ENCODE data around the gene STARD5. TPM values are rescaled to one million over a fixed set of nuclear protein-coding genes. Genes with fewer than 3 reads are reported as not detected.

The STARD5 gene
- polyA plus RNA-seq, 3 donors: 3.3 to 5.7 (median 5.3) TPM

GRCh38 chr15:81297603-81298575 lies 26.1 kb downstream of the STARD5 start:
- DNase-seq (ENCODE audit: extremely low read depth in 1 of 11, low read depth in 9 of 11, low spot score in 4 of 11): no peak

DNA sequence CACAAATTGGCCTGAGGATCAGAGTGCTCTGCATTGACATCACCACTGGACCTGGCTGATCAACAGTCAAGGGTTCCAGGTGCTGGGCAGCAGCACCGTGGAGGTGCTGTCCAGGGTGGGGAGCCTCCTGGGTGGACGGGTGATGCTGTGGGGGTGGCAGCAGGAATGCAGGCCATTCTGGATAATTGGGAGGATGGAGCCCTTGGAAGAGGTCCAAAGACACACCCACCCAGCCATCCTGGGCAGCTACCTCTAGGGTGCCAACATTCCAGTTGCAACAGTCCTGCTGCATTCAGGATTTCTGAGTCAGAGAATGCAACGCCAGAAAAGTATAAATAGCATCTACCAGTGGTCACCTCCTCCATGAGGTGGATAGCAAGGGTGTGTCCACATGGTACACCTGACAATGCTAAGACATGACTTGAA lies 26.8 kb downstream of the STARD5 start:
- DNase-seq (ENCODE audit: extremely low read depth in 1 of 11, low read depth in 9 of 11, low spot score in 4 of 11): no peak

DNA sequence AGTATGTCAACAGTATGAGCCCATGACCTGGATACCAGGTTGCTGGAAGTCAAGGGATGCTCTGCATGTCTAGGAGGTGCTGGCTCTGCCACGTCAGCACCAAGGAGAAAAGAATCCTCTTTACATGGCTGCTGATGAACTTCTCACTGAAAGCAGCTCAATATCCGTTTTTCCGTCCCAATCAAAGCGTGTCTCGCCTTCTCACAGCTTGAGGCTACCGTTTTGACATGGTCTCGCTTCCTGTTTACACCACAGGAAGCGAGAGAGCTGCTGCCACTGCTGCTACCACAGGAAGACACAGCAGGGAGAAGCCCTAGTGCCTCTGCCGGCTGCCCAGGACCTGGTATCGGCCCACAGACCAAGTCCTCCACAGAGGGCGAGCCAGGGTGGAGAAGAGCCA lies 27.3 kb downstream of the STARD5 start:
- no peak for DNase-seq (ENCODE audit: extremely low read depth in 1 of 11, low read depth in 9 of 11, low spot score in 4 of 11)

DNA sequence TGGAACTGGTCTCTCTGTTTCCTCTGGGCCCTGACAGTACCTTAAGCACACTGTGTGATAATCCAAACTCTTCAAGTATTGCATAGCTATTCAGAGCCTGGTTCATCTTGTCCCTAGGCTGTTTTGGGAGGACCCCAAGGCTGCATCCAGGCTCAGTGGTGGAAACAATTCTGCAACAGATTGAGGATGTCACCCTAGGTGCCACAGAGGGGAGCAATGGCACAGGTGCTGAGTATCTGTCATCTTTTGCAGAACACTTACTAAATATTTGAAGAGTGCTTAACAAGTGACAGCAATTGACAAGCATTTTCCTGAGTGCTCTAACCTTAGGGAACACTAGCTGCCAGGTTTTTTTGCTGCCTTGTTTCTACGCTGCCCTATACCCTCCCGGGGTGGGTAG lies 27.8 kb downstream of the STARD5 start:
- DNase-seq (ENCODE audit: extremely low read depth in 1 of 11, low read depth in 9 of 11, low spot score in 4 of 11): no peak

GRCh38 chr15:81295486-81296121 lies 28.3 kb downstream of the STARD5 start:
- no peak for DNase-seq (ENCODE audit: extremely low read depth in 1 of 11, low read depth in 9 of 11, low spot score in 4 of 11)

DNA sequence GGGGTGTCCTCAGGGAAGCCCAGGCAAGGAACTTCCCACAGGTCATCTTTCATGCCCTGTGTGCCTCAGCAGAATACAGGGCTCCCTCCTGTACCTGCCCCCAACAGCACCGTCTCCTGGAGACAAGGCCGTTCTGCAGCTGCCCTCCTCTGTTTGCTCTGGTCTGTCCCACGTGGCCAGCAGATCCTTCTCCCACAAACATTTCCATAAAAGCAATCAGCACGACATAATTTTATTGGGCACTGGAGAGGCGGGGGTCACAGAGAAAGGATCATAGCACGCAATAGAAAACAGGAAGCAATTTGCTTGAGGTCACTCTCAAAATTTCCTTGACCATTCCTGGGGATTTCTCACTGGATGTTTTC lies 29.4 kb downstream of the STARD5 start:
- DNase-seq (ENCODE audit: extremely low read depth in 1 of 11, low read depth in 9 of 11, low spot score in 4 of 11): no peak

GRCh38 chr15:81293728-81294515 lies 30.0 kb downstream of the STARD5 start:
- no peak for DNase-seq (ENCODE audit: extremely low read depth in 1 of 11, low read depth in 9 of 11, low spot score in 4 of 11)

GRCh38 chr15:81292523-81293001 lies 31.4 kb downstream of the STARD5 start:
- DNase-seq (ENCODE audit: extremely low read depth in 1 of 11, low read depth in 9 of 11, low spot score in 4 of 11): no peak

DNA sequence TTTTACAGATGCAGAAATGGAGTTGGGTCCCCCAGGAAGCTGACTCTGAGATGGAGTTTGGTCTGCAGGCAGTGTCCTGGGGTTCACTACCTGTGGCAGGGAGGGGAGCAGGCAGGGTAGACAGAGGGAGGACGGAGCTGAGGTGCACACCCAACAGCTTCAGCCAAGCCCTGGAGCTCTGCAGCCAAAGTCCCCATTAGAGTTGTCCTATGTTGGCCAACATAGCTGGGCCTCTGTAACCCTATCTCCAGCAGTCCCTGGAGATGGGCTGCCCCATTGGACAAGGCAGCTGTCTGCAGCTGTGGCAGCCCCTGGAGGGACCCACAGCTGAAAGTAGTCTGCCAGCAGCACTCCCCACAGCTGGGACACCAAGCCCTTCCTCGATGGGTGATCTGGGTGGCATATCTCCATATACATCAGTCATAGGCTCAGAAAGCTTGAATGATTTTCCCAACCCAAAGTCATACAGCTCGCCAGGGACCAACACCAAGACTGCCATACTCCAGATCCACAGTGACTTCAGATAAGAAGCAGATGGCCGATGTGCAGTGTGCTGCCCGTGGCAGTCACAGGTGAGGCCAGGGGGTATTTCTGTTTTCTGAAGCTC lies 31.9 kb downstream of the STARD5 start:
- DNase-seq (ENCODE audit: extremely low read depth in 1 of 11, low read depth in 9 of 11, low spot score in 4 of 11): no peak

DNA sequence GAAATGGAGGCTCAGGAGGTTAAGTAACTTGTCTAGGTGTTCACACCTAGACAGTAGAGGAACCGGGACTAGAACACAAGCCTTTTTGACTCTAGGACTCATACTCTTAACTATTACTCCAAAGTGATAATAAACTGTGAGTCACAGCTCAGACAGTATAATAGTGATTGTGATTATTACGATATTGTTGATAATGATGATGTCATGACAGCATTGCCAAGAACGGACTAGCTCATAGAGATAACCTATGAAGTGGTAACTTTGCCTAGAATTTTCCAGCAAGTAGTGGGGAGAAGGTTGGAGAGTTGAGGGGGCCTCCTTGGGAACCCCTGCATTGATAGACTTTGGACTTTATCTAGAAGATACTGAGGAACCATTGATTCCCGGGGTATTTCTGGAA lies 34.0 kb downstream of the STARD5 start:
- no peak for DNase-seq (ENCODE audit: extremely low read depth in 1 of 11, low read depth in 9 of 11, low spot score in 4 of 11)

- DNase-seq (ENCODE audit: extremely low read depth in 1 of 11, low read depth in 9 of 11, low spot score in 4 of 11): no peak
Measured at GRCh38 chr15:81288616-81289015, 35.3 kb downstream of the STARD5 start.

- DNase-seq (ENCODE audit: extremely low read depth in 1 of 11, low read depth in 9 of 11, low spot score in 4 of 11): no peak
Measured at GRCh38 chr15:81288040-81288439, 35.9 kb downstream of the STARD5 start.

GRCh38 chr15:81286621-81287121 lies 37.3 kb downstream of the STARD5 start:
- no peak for DNase-seq (ENCODE audit: extremely low read depth in 1 of 11, low read depth in 9 of 11, low spot score in 4 of 11)

DNA sequence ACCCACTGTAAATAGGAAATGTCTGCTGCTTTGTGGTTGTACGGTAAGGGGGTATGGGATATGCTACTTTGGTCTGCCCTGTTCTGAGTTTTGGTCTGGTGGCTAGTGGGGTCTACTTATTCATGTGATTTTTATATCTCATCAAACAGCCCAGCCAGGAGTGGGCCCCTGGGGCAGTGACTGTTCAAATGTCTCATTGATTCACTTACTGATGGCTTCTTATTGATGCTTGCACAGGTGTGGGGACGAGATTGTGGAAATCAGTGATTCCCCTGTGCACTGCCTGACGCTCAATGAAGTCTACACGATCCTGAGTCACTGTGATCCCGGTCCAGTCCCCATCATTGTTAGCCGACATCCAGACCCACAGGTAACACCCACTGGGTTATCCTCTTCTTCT lies 38.5 kb downstream of the STARD5 start:
- no peak for DNase-seq (ENCODE audit: extremely low read depth in 1 of 11, low read depth in 9 of 11, low spot score in 4 of 11)

DNA sequence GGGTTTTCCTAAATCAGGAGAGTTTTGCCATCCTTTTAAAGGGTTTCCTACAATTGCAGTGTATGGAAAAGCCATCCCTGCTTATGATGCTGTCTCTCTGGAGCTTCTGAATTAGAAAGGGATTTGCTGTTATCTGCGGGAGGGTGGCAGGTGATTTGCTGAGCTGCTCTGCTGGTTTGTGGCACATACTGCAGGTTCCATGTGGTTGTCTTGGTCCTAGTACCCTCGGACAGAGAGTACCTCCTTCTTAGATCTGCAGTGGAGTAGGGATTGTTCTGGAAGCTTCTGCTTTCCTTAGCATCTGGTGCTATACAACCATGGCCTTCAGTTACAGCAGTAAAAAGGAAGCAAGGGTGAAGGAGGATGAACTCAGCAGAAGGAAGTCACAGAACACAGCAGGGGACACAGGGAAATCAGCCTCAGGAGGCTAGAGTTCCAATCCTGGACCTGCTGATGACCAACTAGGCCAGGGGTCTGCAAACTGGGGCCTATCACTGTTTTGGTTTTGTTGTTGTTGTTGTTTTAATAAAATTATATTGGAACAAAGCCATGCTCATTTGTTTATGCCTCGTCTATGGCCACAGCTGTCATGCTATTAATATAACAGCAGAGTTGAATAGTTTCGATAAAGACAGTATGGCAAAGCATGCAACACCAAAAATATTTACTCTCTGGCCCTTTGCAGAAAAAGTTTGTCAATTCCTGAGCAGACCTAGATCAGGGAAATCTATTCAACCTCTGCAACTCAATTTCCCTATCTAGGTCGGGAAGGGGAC lies 39.5 kb downstream of the STARD5 start:
- DNase-seq (ENCODE audit: extremely low read depth in 1 of 11, low read depth in 9 of 11, low spot score in 4 of 11): no peak

- no peak for DNase-seq (ENCODE audit: extremely low read depth in 1 of 11, low read depth in 9 of 11, low spot score in 4 of 11)
Measured at GRCh38 chr15:81282911-81283310, 41.0 kb downstream of the STARD5 start.

DNA sequence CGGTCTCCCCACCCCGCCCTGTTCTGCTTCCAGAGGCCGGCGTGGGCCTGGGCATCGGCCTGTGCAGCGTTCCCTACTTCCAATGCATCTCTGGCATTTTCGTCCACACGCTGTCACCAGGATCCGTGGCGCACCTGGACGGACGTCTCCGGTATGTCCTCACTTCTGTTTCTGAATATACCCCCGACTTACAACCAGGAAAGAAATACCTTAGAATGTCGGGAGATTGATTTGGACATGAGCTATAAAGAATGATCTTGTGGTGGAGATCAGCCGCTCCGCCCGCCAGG lies 41.4 kb downstream of the STARD5 start:
- DNase-seq (ENCODE audit: extremely low read depth in 1 of 11, low read depth in 9 of 11, low spot score in 4 of 11): no peak

DNA sequence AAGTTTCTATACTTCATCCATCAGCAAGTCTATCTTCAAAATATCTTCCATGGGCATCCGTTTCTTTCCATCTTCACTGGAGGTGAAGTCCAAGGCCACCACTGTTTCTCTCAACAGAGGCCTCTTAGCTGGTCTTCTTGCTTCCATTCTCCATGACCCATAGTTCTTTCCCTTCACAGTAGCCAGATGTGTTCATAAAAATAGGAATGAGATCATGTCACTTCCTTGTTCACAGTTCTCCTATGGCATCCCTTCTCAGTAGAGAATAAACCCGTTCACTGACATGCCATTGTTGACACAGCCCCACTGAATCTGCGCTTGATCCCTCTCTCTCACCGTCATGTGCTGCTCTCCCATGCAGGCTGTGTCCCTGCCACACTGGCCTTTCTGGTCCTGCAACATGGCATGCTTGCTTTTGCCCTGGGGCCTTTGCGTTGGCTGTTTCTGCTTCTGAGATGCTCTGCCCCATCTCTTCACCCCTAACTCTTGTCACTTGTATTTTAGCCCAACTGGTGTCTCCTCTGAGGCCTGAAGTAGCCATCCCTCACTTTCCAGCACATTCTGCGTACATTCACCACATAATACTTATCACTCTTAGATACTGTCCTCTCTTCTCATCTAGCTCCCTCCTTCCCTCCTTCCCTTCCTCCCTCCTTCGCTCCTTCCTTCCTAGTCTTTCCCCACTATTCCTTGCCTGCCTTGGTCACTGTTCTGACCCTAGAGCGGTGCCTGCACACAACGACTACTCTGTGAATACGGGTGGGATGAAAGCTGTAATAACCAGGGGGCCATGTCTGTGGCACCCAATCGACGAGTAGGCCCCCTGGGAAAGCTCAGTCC lies 42.0 kb downstream of the STARD5 start:
- no peak for DNase-seq (ENCODE audit: extremely low read depth in 1 of 11, low read depth in 9 of 11, low spot score in 4 of 11)

Data from renal cortex interstitium (tissue), 11 donors.